Neural progenitor cell (in vitro differentiated cells): Measurements from ENCODE around the gene CREBL2. TPM values are rescaled to one million over a fixed set of nuclear protein-coding genes. Genes with fewer than 3 reads are reported as not detected.

Experiments
- DNase-seq: peaks from one replicate; pipeline ENCODE4 v3.0.0-alpha.2; 2016; ENCODE audit warnings: low spot score
- H2AFZ ChIP-seq: fragments of 200-600 bp; sonication (generic); replicated peaks from 2 replicates; pipeline ENCODE4 v1.6.1; 2016; ENCODE audit warnings: antibody characterized with exemption
- H3F3A ChIP-seq: fragments of 200-600 bp; sonication (generic); 2 replicates; pipeline ENCODE4 v1.6.1; 2016; ENCODE audit warnings: antibody characterized with exemption, low read depth
- H3K27ac ChIP-seq: fragments of 200-600 bp; sonication (generic); 2 replicates; pipeline ENCODE4 v1.5.1; 2016; ENCODE audit warnings: mild to moderate bottlenecking
- H3K27me3 ChIP-seq: fragments of 200-600 bp; sonication (generic); 2 replicates; pipeline ENCODE4 v1.6.1; 2016; ENCODE audit warnings: mild to moderate bottlenecking, moderate library complexity
- H3K36me3 ChIP-seq: fragments of 200-600 bp; sonication (generic); 2 replicates; pipeline ENCODE4 v1.5.1; 2016
- H3K4me1 ChIP-seq: fragments of 200-600 bp; sonication (generic); 2 replicates; pipeline ENCODE4 v1.6.1; 2016; ENCODE audit warnings: mixed run types
- H3K4me2 ChIP-seq: fragments of 200-600 bp; sonication (generic); 2 replicates; pipeline ENCODE4 v1.6.1; 2016
- H3K4me3 ChIP-seq: fragments of 200-600 bp; sonication (generic); 2 replicates; pipeline ENCODE4 v1.5.1; 2016
- H3K79me2 ChIP-seq: fragments of 200-600 bp; sonication (generic); 2 replicates; pipeline ENCODE4 v1.6.1; 2016; ENCODE audit warnings: low read depth
- H3K9ac ChIP-seq: fragments of 200-600 bp; sonication (generic); 2 replicates; pipeline ENCODE4 v1.6.1; 2016
- H3K9me3 ChIP-seq: fragments of 200-600 bp; sonication (generic); 2 replicates; pipeline ENCODE4 v1.5.1; 2016; ENCODE audit warnings: low read depth
- H4K20me1 ChIP-seq: fragments of 200-600 bp; sonication (generic); 2 replicates; pipeline ENCODE4 v1.6.1; 2016; ENCODE audit warnings: low read depth
- H3K27ac Mint-ChIP-seq: 3 replicates; pipeline ENCODE4 v1.8.0; 2021; ENCODE audit warnings: mixed read lengths
- H3K27me3 Mint-ChIP-seq: 2 replicates; pipeline ENCODE4 v1.8.0; 2022; ENCODE audit warnings: low read depth, mild to moderate bottlenecking, inconsistent platforms, moderate library complexity, mixed read lengths; ENCODE audit not compliant: insufficient read depth
- H3K36me3 Mint-ChIP-seq: 3 replicates; pipeline ENCODE4 v1.8.0; 2021; ENCODE audit warnings: mixed read lengths
- H3K4me1 Mint-ChIP-seq: 3 replicates; pipeline ENCODE4 v1.8.0; 2021; ENCODE audit warnings: mixed read lengths
- H3K4me3 Mint-ChIP-seq: 3 replicates; pipeline ENCODE4 v1.8.0; 2021; ENCODE audit warnings: mild to moderate bottlenecking, moderate library complexity, mixed read lengths
- H3K9me3 Mint-ChIP-seq: 3 replicates; pipeline ENCODE4 v1.8.0; 2020; ENCODE audit warnings: mixed read lengths
- CTCF ChIP-seq: fragments of 200-600 bp; sonication (generic); IDR thresholded peaks from 2 replicates; pipeline ENCODE4 v1.5.1; 2017; ENCODE audit warnings: antibody characterized with exemption, mild to moderate bottlenecking
- EZH2 ChIP-seq: fragments of 200-600 bp; sonication (generic); IDR thresholded peaks from 2 replicates; pipeline ENCODE4 v1.6.1; 2017; ENCODE audit warnings: antibody characterized with exemption, mild to moderate bottlenecking, moderate library complexity
- EZH2phosphoT487 ChIP-seq: fragments of 200-600 bp; sonication (generic); IDR thresholded peaks from 2 replicates; pipeline ENCODE4 v1.6.1; 2017; ENCODE audit warnings: antibody characterized with exemption
- total RNA-seq: library from RNA; depleted of rRNA; stranded (reverse); fragments of >200 nt; gene quantifications from 2 replicates; pipeline ENCODE4 v1.2.3, GENCODE V29; 2015; ENCODE audit warnings: low replicate concordance

The CREBL2 gene
- total RNA-seq, 1 donor from 2014 or later: 31.4 TPM

GRCh38 chr12:12583510-12584178 is 28.0 kb upstream of the CREBL2 start:
- H3K79me2 ChIP-seq: no peaks in the 10 kb centered on the region
- Mint-ChIP-seq H3K27ac (no peak overlapping the region), H3K36me3 (no peaks in the 10 kb centered on the region), H3K4me1 (no peaks in the 10 kb centered on the region), H3K27me3 (peaks cover 3% of the 10 kb centered on the region), H3K9me3 (no peaks in the 10 kb centered on the region), H3K4me3 (no peak overlapping the region)
- no peak for DNase-seq
- TF ChIP-seq EZH2phosphoT487 (no peak), EZH2 (no peak), CTCF (no peak)
- no peak overlapping the region for H3K4me3 ChIP-seq
- no peak overlapping the region for H2AFZ ChIP-seq
- no peaks in the 10 kb centered on the region for H3K4me1 ChIP-seq
- no peak overlapping the region for H3K9ac ChIP-seq
- H3K36me3 ChIP-seq: no peaks in the 10 kb centered on the region
- no peaks in the 10 kb centered on the region for H4K20me1 ChIP-seq
- H3K4me2 ChIP-seq: no peak overlapping the region
- no peaks in the 10 kb centered on the region for H3F3A ChIP-seq
- no peaks in the 10 kb centered on the region for H3K9me3 ChIP-seq
- no peaks in the 10 kb centered on the region for H3K27me3 ChIP-seq
- H3K27ac ChIP-seq: no peak overlapping the region

- H3K9me3 Mint-ChIP-seq: no peaks in the 10 kb centered on the region
- Histone ChIP-seq H2AFZ (no peak overlapping the region), H3K4me2 (no peak overlapping the region), H3F3A (no peaks in the 10 kb centered on the region), H3K4me1 (no peaks in the 10 kb centered on the region), H3K4me3 (no peak overlapping the region), H3K27me3 (no peaks in the 10 kb centered on the region), H3K9ac (no peak overlapping the region), H3K36me3 (no peaks in the 10 kb centered on the region), H3K9me3 (no peaks in the 10 kb centered on the region), H4K20me1 (no peaks in the 10 kb centered on the region), H3K79me2 (no peaks in the 10 kb centered on the region), H3K27ac (no peak overlapping the region)
- H3K27me3 Mint-ChIP-seq: peaks cover 3% of the 10 kb centered on the region
- no peaks in the 10 kb centered on the region for H3K36me3 Mint-ChIP-seq
- H3K27ac Mint-ChIP-seq: no peak overlapping the region
- no peak overlapping the region for H3K4me3 Mint-ChIP-seq
- no peaks in the 10 kb centered on the region for H3K4me1 Mint-ChIP-seq
- DNase-seq: no peak
- TF ChIP-seq CTCF (no peak), EZH2phosphoT487 (no peak), EZH2 (no peak)
Observed at GRCh38 chr12:12585115-12585863, 26.4 kb upstream of the CREBL2 start.

- H3K79me2 ChIP-seq: no peaks in the 10 kb centered on the region
- no peak for DNase-seq
- no peak overlapping the region for H3K4me2 ChIP-seq
- Mint-ChIP-seq H3K4me1 (no peaks in the 10 kb centered on the region), H3K4me3 (no peak overlapping the region), H3K9me3 (no peaks in the 10 kb centered on the region), H3K27me3 (peaks cover 3% of the 10 kb centered on the region), H3K27ac (no peak overlapping the region), H3K36me3 (no peaks in the 10 kb centered on the region)
- H4K20me1 ChIP-seq: no peaks in the 10 kb centered on the region
- H3K4me3 ChIP-seq: no peak overlapping the region
- H2AFZ ChIP-seq: no peak overlapping the region
- no peak overlapping the region for H3K9ac ChIP-seq
- H3K27ac ChIP-seq: no peak overlapping the region
- H3K4me1 ChIP-seq: no peaks in the 10 kb centered on the region
- TF ChIP-seq EZH2phosphoT487: no peak
- no peak for TF ChIP-seq EZH2
- TF ChIP-seq CTCF: no peak
- H3F3A ChIP-seq: no peaks in the 10 kb centered on the region
- H3K27me3 ChIP-seq: no peaks in the 10 kb centered on the region
- no peaks in the 10 kb centered on the region for H3K36me3 ChIP-seq
- H3K9me3 ChIP-seq: no peaks in the 10 kb centered on the region
Observed at GRCh38 chr12:12586879-12587675, 24.6 kb upstream of the CREBL2 start.
